ENCODE data around the gene LHCGR.
"Not testable (repeated sequence)": the region's sequence is repeated elsewhere in the genome, so short reads cannot be mapped to it uniquely, and the experiment has no call there.

Gene LHCGR

DNA sequence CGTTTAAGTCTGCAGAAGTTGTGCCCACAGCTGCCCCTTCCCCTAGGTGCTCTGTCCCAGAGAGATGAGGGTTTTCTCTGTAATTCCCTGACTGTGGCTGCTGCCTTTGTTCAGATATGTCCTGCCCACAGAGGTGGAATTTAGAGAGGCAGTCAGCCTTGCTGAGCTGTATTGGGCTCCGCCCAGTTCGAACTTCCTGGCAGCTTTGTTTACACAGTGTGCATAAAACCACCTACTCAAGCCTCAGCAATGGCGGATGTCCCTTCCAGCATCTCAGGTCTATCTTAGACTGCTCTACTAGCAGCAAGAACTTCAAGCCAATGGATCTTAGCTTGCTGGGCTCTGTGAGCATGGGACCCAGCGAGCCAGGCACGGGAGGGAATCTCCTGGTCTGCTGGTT, 48.1 kb downstream of the LHCGR start:
- no peak for FAIRE-seq

DNA sequence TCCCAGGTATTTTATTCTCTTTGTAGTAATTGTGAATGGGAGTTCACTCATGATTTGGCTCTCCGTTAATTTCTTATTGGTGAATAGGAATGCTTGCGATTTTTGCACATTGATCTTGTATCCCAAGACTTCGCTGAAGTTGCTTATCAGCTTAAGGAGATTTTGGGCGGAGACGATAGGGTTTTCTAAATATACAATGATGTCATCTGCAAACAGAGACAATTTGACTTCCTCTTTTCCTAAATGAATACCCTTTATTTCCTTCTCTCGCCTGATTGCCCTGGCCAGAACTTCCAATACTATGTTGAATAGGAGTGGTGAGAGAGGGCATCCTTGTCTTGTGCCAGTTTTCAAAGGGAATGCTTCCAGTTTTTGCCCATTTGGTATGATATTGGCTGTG, 51.9 kb downstream of the LHCGR start:
- not testable (repeated sequence) for FAIRE-seq

DNA sequence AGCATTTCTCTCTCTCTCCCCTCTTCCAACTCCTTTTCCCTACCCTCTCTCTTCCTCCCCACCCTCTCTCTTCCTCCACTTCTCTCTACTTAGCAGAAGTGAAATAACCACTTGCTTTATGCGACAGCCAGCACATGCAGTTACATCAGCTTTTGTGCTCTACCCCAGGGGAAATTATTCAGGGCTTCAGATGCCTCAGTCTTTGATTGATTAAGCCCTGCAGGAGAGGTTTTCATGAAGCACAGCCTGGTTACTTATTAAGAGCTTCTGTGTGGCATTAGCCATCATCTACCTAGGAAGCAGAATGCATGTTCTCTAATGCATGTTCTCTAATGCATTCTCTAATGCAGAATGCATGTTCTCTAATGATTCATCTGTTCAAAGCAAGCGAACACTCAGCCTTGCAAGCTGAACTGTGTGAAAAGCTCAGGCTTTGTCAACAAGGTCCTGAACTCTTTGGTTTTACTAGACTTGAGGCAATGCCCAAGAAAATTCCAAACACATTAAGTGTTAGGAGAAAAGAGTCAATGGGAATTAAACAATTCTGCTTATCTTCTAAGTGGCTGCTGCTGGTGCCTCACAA, 56.1 kb downstream of the LHCGR start:
- FAIRE-seq = no peak

DNA sequence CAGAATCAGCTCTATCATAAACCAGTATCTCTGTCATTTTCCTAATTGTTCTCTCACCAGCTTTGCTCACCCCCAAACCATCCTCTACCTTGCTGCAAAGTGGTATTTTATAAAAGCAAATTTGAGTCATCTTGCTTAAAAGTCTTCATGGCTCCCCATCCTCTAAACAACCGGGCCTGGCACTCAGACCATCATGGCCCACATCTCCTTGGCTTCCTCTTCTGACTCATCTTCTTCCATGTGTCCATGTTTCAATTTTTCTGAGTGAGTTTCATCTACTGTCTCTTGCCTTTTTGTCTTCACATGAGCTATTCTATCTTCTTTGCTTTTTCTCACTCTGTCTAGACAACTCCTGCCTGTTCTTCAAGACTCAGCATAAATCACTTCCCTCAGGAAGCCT, 58.6 kb downstream of the LHCGR start:
- no peak for FAIRE-seq

DNA sequence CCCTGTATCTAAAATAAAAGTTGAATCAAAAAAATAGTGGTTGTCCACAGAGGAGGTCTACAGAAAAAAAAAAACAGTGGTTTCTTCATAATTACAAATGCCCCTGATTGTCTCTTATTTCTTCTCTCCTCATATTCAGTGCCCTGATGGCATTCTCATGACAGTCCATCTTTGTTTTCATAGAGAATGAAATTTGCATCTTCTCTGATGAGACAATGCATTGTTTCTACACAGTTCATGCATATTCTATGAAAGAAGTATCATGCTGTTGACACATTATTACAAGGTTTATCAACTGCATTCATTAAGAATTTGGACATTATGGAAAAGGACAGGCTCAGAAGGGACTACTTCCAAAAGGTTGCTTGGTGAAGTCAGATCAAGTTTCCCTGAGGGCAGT, 59.5 kb downstream of the LHCGR start:
- no peak for FAIRE-seq

DNA sequence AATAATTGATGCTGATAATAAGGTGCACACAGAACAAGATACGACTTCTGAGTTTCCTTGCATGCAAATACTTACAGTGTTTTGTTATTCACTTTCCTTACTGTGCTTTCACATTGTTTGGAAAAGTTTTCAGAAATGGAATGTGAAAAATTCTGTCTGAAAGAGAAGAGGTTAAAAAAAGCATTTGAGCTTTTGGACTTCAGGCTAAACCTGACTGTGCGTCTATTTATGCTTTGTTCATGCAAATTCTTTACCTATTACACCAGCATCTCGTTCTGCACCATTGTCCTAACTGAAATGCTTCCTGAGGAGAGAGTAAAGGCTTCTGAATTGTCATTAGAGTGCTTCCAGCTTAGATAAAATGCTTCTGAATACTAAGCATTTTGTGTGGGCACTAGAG, 61.4 kb downstream of the LHCGR start:
- no peak for FAIRE-seq

DNA sequence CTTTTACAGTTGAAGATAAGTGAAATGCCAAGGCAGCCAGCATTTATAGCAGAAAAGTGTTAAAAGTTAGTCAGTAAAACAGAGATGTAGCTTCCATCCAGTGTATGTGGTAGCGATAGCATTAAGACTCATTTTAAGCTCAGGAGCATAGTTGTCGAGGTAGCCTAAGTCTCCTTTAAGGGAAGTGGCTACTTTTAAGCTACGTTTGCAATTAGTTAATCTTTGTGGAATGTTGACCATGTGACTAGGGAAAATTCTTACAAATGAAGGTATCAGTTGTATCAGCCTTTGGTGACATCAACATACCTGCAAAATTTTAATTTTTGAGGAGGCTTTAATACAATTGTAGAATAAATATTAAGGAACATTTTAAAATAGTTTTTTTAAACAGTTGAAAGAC, 61.9 kb downstream of the LHCGR start:
- no peak for FAIRE-seq

DNA sequence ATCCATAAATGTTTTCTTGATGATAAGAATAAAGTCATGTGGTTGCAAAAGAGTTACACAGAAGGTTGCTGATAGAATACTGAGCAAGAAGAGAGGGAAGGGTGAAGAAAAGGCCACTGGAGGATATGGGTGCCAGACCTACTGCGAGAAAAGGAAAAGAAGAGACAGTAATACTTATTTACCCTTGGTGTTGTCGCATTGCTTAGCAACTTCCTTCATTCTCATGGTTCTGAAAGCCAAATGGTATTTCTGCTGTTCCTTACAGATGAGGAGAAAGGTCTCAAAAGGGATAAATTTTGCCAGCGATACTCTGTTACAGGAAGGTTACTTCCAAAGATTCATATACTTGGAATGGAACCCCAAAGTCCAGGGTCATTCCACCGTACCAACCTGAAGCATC, 62.5 kb downstream of the LHCGR start:
- no peak for FAIRE-seq

DNA sequence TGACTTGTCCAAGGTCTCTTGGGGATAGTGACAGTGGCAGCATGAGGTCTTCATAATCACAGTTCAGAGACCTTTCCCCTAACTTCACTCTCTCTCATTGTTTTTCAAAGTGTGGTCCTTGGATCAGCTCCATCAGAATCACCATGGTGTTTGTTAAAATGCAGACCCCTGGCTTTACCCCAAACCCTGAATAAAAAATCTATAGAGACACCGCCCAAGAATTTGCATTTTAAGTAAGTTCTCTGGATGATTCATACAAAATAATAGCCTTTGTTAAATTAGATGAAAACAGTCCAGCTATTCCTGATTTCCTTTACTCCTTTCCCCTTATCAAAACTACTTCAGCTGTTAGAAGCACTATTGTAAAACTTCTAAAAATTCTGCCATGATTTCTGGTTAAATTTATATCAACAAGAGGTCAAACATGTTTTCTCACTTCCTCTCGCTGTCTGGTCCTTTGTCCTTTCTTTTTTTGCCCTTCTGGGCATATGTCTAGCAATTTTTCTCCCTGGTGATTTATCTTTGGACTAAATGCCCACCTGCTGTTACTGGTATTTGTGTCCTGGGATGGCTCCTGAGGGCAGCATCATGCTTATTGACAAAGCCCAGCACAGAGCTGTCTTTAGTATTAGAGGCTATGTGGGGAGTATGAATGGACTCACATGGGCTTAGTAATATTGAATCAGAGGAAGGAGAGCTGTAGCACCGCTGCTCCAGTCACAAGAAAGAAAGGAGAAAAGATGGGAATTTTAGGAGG, 63.4 kb downstream of the LHCGR start:
- no peak for FAIRE-seq

DNA sequence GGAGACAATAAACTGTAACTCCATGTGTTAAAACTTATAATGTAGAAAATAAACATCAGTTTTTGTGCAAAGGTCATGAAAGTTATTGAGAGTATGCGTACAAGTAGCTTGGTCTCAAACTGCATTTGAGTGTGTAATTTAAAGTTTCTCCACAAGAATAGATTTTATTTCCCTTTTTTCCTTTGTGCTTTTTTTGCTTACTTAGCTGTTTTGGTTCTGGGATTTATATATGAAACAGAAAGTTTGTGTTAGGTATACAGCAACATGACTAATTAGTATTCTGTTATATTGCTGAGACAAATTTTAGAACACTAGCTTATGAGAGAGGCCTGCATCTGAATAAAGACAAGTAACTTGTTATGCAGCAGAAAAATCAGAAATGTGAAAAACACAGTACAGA, 70.4 kb downstream of the LHCGR start:
- FAIRE-seq = no peak

DNA sequence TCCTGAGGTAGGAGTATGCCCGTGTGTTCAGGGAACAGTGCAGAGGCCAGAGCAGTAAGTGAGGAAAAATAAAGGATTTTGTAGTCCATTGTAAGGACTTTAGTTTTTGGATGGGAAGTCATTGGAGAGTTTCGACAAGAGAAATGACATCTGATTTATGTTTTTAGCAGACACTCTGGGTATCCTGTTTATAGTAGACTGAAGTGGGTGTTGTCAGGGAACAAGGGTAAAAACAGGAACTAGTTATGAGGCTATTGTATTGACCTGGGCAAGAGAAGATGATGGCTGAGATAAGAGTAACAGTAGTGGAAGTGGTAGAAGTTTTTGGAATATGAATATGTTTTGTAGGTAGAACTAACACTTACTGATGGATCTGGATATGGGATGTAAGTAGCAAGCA, 78.1 kb downstream of the LHCGR start:
- FAIRE-seq = no peak

DNA sequence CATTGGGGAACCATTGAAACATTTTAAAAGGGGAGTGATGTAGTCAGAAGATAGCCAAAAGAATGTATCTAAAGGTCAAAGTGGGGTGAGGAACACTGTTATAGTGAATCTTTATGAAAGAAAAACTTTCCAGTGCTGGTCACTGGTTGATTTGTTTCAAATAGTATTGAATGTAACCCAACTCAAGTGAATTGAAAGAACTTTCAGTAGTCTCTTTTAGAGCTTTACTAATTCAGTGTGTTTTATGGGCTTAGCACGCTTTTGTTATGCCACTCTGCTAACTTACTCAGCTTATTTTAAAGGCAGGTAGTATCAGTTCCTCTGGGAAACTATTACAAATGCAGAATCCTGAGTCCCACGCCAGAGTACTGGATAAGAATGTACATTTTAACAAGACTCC, 80.6 kb downstream of the LHCGR start:
- FAIRE-seq = no peak

DNA sequence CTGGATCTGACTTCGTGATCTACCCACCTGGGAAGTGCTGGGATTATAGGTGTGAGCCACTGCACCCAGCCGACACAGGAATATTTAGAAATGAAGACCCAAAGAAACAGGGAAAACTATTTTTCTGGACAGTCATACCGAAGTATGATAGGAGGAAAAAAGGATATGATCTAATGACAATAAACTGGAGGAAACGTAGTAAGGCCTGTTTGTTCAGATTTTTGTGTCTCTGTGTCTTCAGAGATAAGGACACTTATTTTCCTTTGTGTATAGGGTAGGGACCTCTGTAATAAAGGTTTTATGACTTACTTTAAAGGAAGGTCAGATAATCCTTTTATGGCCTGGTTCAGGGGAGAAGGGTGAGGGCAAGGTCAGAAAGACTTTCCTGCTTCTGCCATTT, 81.9 kb downstream of the LHCGR start:
- no peak for FAIRE-seq

DNA sequence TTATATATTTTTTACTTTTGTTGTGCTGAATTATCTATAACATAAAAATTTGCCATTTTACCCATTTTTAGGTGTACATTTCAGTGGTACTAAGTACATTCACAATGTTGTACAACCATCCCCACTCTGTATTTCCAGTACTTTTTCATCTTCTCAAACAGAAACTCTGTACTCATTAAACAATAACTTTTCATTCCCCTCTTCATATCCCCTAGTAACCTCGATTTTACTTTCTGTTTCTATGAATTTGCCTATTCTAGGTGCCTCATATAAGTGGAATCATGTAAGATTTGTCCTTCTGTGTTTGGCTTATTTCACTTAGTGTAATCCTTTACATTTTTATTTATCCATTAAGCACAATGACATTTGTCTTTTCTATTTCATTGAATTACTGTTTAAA, 86.5 kb downstream of the LHCGR start:
- FAIRE-seq = no peak

DNA sequence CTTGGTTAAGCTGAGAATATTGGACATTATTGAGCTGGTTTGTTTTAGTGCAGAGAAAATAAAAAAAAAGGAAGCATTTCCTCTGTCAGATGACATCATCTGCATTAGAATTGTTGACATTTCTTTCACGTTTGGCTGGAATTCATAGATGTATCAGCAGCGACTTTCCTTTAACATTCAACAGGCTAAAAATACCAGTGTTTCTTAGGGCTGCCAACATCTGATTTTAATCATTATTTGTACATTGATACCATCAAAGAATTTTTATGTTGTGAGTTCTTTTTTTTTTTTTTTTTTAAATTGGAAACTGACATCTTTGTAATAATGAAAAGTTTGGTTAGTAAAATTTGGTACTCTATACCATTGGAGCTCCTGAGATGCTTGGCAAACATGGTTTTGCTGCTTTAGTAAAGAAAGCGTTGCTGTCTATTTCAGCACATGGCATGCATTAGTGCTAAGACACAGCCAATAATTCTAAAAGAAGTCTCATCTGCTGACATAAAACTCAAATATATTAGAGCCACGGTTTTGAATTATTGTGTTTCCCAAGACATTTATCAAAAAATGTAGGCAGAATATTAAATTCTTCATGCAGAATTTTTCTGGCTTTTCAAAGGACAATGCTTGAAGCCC, 104.2 kb downstream of the LHCGR start:
- FAIRE-seq = peak; percentile 4

DNA sequence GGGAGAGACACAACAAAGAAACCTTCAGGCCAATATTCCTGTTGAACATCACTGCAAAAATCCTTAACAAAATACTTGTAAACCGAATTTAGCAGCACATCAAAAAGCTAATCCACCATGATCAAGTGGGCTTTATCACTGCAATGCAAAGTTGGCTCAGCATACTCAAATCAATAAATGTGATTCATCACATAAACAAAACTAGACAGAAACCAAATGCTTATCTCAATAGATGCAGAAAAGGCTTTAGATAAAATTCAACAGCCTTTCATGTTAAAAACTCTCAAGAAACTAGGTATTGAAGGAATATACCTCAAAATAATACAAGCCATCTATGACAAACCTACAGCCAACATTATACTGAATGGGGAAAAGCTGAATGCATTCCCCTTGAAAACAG, 117.3 kb downstream of the LHCGR start:
- no peak for FAIRE-seq
